Umbilical cord (tissue), 2 donors: ENCODE measurements around the gene FUT7. TPM values are rescaled to one million over a fixed set of nuclear protein-coding genes. Genes with fewer than 3 reads are reported as not detected.
"Not testable (repeated sequence)": the region's sequence is repeated elsewhere in the genome, so short reads cannot be mapped to it uniquely, and the experiment has no call there.

Source experiments
- DNase-seq: peaks from one replicate; pipeline ENCODE4 v3.0.0-alpha.2; 2015; ENCODE audit warnings: low spot score
- total RNA-seq: library from RNA; depleted of rRNA; stranded (reverse); fragments of >200 nt; gene quantifications from one replicate; pipeline ENCODE4 v1.2.3, GENCODE V29; 2014; ENCODE audit warnings: low replicate concordance; ENCODE audit not compliant: insufficient read depth

Gene FUT7
- total RNA-seq, 1 donor from 2014 or later = 0.96 TPM

DNA sequence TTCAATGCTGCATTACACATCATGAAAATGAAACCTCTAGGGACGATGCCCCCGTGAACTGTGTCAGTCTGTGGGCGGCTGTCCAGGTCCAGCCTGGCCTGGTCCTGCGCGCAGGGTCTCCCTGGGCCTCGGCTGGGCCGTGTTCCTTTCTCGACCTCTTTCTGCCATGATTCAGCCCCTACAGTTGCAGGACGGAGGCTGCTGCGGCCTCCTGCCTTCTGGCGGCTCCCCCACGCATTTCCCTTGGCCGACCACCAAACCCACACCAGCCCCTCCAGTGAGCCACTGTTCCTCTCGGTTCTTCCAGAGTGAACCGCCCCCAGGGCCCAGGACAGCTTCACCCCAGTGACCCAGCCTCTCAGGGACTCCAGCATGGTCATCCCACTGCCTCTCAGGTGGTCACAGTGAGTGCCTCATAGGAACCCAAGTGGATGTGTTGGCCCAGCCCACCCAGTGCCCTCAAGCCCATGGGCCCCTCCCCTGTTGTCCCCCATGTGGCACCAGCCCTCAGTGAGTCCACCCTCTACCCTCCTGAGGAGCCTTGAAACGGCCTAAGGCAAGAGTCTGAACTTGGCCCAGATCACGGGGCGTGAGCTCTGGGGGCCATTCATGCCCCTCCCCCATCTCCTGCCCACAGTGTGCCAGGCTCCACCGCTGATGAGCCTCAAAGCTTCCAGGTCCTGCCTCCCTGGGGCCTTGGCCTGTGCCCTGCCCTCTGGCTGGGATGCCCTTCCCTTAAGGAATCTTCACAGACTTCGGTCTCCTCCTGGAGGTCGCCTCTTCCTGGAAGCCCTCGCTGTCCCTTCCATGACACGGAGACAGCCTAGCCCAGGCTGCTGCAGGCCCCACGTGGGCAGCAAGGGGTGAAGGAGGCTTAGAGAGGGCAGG is 25.5 kb downstream of the FUT7 start:
- no peak for DNase-seq

DNA sequence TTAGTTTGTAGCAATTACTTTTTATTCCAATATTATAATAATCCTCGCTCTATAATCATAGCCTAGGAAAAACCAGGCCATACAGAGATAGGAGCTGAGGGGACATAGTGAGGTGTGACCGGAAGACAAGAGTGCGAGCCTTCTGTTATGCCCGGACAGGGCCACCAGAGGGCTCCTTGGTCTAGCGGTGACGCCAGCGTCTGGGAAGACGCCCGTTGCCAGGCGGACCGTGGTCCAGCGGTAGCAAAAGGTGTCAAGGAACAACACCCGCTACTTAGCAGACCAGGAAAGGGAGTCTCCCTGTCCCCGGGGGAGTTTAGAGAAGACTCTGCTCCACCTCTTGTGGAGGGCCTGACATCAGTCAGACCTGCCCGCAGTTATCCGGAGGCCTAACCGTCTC is 27.6 kb downstream of the FUT7 start:
- not testable (repeated sequence) for DNase-seq

DNA sequence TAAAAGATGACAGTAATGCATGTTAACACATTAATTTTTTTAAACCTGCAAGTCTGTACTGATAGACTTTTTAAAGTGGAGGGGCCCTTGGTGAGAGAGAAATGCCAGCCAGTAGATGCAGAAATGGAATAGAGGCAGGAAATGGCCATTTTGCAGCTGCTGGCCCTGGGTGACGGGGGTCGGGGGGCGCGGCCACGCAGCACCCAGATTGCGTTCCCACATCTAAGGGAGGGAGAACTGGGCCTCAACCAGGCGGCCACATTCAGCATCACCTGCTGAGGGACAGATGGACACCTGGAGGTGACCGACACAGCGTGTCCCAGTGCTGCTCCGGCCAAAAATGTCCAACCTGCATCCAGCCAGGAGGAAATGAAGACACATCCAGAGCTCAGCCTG is 29.2 kb downstream of the FUT7 start:
- DNase-seq = no peak

DNA sequence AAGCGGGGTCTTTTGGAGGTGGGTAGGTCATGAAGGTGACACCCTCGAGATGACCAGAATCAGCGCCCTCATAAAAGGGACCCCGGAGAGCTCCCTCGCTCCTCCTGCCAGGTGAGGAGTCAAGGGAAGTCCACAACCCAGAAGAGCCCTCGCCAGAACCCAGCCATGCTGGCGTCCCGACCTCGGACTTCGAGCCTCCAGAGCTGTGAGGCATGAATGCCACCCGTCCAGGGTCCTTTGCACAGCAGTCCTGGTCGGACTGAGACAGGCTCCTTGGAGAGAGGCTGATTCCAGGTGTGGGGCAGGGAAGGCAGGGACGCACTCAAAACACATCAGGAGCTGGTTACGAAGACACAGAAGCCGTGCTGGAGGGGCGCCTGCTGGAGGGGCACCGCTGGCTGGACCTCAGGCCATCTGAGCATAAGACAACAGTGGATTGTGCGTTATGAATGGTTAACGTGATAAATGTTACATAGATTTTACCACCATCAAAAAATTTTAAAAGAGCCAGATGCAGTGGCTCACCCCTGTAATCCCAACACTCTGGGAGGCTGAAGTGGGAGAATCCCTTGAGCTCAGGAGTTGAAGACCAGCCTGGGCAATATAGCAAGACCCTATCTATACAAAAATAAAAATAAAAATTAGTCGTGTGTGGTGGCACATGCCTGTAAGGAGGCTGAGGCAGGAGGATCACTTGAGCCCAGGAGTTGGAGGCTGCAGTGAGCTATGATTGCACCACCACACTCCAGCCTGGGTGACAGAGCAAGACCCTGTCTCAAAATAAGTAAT is 29.8 kb downstream of the FUT7 start:
- no peak for DNase-seq

DNA sequence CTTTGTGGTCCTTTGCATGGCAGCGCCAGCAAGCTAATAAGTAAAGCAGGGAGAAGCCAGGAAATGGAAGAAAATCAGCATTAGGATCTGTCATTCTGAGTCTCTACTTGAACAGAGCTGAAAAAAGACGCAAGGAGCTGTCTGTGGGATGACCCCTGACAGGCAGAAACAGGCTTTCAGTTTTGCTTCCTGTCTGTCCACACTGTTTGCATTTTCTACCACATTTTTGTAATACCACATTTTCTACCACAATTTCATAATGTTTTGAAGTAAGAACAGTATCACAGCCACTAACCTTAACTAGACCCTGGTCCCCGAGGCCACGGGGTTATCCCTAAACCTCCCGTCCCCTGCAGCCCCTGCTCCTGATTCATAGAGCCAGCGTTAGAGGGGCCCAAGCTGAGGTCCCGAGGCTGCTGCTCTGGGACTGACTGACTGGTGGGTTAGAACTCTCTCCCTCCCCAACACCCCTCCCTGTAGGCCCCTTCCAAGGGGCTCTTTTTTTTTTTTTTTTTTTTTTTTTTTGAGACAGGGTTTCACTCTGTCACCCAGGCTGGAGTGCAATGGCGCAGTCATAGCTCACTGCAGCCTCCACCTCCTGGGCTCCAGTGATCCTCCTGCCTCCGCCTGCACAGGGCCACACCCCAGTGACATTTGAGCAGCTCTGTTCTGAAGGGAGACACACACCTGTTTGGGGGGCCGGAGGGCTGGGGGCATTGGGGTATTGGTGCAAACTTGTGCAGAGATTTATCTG is 31.5 kb downstream of the FUT7 start:
- DNase-seq = peak; percentile 68

DNA sequence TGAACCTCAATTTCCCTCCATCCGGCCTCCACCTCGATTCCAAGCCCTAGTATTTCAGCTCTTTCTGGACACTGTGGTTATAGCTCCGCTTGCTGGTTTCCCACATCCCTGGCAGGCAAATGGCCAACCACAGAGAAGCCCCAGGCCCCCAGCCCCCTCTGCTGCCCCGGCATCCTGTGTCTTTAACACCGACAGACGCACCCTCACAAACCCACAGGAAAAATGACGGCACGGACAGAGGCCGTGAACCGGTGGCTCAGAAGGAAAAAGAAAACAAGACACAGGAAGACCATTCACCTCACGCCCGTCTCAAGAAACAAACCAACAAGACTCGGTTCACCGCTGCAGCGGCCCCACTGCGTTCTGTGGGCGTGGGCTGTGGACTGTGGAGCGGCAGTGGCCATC is 34.1 kb downstream of the FUT7 start:
- DNase-seq = no peak

DNA sequence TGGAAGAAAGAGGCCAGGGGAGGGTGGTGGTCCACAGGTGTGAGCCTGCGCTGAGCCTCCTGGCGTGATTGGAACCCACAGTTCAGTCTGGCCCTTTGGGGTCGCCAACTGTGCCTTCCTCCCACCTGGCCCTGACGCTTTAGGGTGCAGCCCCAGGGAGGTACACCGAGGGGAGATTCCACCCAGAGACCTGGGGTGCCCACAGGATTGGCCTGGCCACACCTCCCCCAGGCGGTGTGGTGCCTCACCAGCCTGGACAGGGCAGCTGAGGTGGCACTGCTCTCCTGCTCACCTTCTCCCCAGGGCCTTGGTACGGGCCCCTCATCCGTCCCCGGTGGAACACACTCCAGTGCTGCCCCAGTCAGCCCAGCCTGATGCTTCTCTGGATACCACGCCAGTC is 34.5 kb downstream of the FUT7 start:
- no peak for DNase-seq

DNA sequence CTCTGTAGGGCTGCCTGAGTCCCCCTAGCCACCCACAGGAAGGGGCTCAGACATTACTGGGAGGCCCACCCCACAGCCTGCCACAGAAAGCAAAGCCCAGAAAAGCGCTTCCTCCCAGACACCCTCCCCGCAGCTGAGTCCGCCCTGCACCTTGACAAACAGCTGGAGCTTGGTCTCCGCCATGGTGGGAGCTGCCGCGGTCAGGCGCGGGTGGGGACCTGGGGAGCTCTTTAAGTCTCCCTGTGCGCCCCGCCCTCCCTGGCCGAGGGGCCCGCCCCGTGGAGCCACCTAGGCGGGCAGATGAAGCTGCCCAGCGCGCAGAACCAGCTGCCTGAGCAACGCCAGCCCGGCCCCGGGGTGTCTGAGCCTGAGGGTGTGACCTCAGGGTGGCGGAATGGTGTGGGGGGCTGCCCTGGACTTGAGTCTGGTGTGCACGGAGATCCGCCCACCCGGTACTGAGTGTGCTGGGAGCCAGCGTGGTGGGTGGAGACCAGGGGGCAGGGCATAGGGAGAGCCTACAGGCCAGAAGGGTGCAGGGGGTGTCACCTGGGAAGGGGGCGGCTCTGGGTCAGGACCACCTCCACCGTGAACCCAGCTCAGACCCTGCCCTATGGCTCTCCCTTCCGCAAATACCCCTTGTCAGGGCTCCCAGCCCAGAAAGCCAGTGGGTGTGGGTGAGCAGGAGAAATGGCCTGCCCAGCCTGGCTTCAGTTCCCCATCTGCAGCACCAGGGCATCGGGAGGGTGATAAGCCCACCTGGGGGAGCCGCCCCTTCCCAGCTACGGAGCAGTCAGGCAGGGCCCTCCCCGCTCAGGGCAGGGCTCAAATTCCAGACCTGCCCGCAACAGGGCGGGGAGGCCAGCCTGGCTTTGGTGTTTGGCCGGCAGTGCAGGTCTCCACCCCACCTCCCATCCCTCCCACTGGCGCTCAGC is 35.3 kb downstream of the FUT7 start, which contains the start of gene CLIC3:
TSS of gene CLIC3 (minus strand) at position 208 of the 932 bp plus-strand sequence. CDS start at position 183, 25 bp downstream.
- peak; percentile 71 for DNase-seq

DNA sequence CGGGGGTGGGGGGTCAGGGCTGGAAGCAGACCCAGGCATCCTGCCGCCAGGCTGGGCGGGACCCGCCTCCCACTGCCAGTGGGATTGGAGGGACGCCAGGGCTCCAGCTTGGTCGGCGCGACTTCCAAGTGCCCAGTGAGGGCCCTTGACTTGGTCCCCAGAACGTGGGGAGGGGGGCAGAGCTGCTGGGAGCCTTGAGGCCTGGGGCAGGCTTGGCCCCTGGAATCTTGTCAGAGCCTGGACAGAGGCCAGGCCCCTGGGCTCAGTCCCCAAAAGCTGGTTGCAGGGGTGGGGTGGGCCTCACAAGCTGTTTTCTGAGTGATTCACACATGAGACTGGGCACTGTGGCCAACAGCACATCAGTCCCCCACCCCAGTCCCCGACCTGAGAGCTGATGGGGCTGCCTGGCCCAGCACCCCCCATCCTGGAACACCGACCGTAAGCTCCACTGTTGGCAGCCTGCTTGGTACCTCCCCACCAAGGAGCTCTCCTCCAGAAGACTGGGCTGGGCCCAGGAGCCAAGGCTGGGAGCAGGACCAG is 36.0 kb downstream of the FUT7 start:
- peak; percentile 69 for DNase-seq

DNA sequence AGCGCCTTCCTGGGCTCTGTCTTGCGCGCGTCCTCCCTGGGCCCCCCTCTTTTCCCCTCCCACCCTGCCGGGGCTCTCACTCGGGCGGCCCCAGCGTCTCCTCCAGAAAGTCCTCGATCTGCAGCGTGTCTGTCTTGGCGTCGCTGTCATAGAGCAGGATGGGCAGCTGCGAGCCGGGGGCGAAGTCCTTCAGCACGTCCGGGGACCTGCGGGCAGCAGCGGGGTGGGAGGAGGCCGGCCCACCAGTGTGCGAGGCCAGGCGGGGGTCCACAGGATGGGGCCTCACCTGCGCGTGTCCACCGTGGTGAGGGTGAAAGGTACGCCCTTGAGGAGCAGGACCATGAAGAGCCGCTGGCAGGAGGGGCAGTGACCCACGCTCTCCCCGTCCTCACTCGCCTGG is 36.5 kb downstream of the FUT7 start:
- peak; percentile 35 for DNase-seq

DNA sequence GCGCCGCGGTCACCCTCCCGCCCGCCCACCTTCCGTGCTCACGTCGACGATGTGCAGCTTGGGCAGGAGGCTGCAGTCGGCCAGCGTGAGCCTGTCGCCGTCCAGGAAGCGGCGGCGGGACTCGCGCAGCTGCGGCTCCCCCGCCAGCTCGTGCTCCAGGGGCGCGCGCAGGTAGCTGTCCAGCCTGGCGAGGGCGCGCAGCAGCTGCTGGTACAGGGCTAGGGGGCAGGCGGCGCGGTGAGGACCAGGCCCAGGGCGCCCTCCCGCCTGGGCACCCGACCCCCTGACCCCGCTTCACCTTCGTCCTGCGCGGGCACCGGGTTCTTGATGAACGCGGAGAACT is 37.0 kb downstream of the FUT7 start:
- no peak for DNase-seq

DNA sequence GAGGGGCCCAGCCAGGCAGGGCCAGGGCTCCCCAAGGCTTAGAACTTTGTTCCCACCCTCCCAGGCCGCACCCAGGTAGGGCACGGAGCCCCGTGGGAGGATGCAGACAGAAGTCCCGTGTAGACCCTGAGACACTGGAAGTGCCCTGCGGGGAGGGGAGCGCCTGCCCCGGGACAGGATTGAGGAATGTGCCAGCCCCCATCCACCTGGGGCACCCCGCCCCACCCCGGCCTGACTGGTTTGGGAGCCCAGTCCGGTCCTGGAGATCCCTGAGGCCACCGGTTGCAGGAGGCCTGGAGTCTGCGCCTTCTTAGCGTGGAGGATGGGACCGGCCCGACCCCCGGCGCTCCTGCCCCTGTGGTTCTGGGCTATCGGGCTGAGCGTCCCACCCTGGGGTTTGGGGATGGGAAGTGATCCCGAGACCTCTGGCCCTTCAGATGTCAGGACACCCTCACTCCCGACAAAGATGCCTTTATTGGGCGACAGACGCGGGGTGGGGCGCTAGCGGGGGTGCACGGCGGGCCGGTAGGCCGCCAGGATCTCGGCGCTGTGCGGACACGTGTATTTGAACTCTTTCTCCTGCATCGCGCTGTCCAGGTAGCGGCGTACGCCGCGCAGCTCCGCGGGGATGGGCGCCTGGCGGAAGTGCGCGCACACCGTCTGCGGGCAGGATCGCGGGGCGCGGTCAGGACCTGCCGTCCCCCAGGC is 37.6 kb downstream of the FUT7 start:
- DNase-seq = peak; percentile 30

DNA sequence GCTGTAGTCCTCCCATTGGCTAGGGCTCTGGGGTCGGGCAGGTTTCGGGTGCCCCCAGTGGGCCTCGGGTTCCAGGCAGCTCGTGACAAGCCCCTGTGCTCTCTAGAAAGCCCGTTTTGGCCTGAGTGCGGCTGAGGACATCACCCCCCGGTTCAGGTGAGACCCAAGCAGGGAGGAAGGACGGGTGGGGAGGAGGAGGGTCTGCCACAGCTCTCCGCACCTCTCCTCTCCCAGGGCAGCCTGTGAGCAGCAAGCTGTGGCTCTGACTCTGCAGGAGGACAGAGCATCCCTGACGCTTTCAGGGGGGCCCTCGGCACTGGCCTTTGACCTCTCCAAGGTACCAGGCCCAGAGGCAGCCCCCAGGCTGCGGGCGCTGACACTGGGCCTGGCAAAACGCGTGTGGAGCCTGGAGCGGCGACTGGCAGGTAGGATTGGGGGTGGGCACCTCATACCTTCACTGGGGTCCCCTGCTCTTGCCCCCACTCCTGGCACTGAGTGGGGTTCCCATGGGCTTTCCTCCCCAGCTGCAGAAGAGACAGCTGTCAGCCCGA is 39.0 kb downstream of the FUT7 start:
- DNase-seq = no peak

DNA sequence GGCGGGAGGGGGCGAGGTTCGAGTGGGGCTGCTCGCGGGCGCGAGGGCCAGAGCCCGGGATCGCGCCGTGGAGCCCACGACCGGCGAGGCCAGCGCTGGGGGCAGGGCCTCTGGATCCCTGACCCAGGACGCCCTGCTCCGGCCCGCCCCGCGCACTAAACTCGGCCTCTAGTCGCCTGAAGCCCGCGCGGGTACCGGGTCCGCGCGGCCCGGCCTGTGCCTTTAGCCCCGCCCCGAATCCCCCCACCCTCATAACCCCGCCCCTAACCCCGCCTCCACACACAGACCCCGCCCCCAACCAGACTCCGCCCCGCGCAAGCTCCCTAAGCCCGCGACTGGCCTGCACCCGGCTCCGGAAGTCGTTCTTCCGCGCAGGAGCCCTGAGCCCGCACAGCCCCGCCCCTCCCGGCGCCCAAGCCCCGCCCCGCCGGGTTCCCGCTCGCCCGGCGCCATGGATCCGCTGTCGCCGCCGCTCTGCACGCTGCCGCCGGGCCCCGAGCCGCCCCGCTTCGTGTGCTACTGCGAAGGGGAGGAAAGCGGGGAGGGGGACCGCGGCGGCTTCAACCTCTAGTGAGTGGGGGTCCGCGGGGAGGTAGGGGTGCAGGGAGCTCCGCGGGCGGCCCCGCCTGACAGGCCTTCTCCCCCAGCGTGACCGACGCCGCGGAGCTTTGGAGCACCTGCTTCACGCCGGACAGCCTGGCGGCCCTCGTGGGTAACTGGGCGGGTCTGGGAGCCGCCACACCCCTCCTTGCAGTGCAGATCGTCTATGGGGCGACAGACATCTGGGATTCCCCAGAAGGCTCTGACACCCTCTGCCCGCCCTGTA is 39.7 kb downstream of the FUT7 start, which contains the start of gene PAXX:
TSS of gene PAXX (plus strand) at position 430 of the 826 bp plus-strand sequence. CDS start at position 452, 22 bp downstream.
- peak; percentile 87 for DNase-seq

DNA sequence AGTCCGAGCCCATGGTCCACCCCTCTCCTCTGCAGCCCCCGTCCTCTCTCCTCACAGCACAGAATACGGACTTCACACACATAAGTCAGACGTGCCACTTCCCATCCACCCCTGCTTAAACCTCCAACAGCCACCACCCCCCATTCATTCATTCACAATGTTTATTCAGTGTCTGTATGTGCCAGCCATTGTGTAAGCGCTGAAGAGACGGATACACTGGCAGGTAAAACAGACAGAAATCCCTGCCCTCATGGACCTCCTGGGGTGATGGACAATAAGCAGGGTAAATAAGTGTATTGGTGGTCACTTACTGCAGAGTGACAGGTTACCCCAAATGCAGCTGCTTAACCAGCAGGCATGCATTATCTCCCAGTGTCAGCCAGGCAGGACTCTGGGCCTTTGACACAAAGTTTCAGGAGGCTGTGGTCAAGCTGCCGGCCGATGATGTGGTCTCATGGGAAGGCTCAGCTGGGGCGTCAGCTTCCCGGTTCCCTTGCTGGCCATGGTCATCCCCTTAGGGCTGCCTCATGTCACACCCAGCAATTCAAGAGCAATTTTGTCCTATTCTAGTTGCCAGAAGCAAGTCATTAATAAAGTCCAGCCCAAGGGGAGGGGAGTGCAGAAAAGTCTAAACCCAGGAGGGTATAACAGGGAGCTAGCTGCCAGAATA is 41.5 kb downstream of the FUT7 start:
- no peak for DNase-seq

DNA sequence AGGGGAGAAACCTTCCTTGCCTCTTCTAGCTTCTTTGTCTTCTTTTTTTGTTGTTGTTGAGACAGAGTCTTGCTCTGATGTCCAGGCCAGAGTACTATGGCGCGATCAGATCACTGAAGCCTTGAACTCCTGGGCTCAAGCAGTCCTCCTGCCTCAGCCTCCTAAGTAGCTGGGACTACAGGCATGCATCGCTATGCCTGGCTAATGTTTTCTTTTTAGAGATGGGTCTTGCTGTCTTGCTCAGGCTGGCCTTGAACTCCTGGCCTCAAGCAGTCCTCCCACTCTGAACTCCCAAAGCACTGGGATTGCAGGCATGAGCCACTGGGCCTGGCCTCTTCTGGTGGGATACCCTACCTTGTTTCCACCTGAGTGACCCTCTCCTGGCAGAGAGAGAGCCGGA is 43.0 kb downstream of the FUT7 start:
- DNase-seq = no peak

DNA sequence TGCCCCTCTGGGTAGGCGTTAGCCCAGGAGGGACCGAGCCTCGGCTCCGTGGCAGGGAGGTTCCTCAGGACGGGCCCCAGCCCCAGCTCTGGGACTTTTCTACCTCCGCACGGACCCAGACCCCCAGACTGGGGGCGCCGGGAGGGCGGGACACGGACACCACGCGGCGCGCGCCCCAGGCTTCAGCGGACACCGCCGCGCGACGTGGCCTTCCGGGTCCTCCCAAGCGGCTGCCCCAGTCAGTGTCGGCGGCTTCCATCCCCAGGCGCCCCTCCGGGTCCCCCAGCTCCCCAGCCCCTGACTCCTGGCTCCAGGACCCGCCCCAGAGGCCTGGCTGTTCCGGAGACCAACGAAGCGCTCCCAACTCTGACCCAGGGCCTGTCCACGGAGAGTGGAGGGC is 46.0 kb downstream of the FUT7 start:
- DNase-seq = no peak

DNA sequence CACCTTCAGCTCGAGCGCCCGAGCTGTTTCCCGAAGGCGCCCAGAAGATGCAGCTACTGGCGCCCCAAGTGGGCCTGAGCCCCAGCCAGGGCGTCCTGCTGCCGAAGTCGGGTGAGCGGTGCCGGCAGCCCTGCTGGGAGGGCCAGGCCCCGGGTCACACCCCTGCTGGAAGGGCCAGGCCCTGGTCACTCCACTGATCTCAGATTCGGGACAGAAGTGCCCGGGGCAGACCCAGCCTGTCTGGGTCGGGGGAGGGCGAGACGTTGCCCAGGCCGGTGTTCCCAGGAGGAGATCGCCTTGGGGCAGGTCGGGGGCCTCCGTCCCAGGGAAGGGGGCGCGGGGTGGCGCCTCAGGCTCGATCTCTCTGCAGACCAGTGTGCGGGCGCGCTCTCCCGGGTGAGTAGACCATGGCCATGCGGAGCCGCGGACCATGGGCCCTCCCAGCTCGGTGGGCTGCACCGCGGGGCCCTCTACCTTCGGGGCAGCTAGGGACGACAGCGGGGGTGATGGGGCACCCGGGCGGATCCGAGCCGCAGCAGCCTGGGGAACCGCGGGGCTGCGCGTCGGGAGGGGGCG is 46.8 kb downstream of the FUT7 start:
- no peak for DNase-seq
